Smooth muscle cell of the brain vasculature (primary cell): ENCODE data around the gene METTL25B.
"Not testable (repeated sequence)": the region's sequence is repeated elsewhere in the genome, so short reads cannot be mapped to it uniquely, and the experiment has no call there.

Experiments used
- DNase-seq: peaks from one replicate; pipeline ENCODE4 v3.0.0-alpha.2; 2012; ENCODE audit warnings: low read depth, low spot score

METTL25B gene

GRCh38 chr1:156748670-156749418 is 20.6 kb downstream of the METTL25B start:
- DNase-seq, result no peak

- DNase-seq, result no peak
These were observed 21.3 kb downstream of the METTL25B start for GRCh38 chr1:156749419-156750118.

DNA sequence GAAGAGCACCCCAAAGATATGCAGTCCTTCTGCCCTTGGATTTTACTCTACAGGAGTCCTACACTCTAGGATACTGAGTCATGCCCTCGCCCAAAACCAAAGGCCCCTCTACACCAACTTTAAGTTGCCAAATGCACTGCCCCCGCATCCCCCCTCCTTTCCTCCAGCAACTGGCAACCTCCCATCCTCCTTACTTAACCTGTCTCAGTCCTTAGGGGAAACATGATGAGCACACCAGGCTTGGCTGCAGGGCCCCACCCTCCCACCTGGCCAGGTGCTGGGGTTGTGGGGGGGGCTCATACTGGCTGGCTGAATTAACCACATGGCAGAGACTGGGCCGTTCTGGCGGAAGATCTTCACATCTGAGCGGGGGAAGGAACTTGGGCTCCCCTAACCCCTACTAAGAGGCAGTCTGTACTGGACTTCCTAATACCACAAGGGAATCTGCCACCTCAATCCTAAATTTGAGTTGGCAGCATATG is 22.0 kb downstream of the METTL25B start:
- DNase-seq, result no peak

DNA sequence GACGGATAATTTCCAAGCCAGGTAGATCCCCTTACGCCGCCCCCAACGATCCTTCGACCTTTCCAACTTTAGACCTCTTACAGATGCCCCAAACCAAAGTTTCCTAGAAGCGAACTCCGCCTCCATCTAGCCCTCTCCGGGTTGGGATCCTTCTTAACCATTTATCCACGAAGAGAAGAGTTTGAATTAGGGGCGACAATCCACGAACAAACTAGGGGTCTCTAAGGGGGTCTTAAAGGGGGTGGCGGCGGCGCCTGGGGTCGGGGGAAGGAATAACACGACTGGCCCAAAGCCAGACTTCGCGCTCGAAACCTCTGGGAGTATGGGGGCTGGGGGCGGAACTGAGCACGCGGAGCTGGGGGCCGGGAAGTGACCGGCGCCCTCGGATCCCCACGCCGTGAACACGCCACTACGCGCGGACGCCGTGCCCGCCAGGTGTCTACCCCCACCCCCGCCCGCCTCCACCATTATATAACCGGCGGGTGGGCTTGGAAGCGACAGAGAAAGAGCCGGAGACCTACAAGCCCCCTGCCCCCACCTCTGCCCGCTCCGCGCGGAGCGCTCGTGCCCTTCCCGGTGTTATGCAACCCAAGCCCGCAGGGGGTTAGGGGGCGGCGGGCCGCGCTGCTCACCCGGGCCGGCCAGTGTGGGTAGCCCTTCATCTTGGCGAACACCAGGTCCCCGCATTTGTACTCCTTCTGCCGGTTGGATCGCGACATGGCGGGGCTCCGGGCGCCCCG is 22.6 kb downstream of the METTL25B start:
- no peak for DNase-seq

GRCh38 chr1:156751451-156751756 is 23.1 kb downstream of the METTL25B start, which contains the start of gene HDGF:
TSS of gene HDGF (minus strand) at chr1:156751675. CDS start at chr1:156751429, 246 bp downstream.
- no peak for DNase-seq

DNA sequence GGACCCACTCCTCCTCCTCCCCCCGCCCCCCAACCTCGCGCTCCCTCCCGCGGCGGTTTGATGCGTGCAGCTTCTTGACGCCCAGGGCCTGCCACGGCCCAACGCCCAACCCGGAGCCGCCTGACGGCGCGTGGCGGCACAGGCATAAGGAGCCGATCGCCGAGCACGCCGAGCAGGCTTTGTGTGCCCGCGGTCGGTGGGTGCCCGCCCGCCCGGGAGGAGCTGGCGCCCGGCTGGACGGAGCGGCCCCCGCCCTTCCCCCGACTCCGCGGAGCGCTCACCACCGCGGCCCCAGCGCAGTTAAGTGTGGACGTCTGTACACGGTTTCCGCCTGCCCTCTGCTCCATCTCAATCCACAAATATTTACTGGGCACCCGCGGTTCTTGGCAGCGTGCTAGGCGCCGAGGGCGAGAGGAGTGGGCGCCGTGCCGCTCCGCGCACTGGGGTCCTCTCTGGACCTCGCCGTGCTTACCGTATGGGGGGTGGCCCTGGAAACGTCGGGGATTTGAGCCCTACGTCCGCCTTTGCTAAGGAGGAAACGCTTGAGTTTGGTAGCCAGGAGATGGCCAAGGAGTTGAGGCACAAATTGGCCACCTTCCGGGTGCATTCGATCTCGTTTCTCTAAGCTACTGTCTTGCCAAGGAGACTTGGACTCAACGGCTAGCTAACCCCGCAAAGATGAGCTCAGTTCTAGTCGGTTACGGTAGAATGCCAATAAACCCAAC is 23.6 kb downstream of the METTL25B start:
- DNase-seq, result peak; percentile 95

DNA sequence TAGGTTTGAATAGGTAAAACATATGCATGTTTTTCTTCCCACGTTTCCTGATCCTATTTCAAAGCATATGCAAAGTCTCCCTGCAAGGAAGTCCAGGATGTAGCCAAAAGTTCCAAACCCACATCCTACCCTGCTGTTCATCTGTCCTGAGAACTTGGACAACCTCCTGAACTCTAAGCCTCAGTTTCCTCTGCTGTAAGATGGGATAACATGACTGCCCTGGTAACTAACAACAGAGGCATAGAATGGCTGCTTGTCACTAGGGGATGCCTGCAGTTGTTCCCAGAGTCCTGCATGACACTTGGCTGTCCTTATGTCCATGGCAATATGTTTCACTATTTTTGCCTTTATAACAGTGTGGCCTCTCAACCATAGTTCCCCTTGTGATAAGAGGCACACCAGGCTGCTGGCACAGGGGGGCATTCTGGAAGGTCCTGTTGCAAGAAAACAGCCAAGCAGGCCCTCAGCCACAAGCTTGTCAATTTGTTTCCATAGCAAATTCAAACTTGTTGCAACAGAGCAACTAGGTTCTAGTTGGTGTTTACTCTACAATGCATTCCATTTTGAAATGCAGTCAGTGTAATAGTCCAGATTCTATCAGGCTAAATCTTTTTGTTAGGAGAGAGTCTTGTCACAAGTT is 24.7 kb downstream of the METTL25B start:
- no peak for DNase-seq

- DNase-seq, result no peak
These were observed 25.9 kb downstream of the METTL25B start for GRCh38 chr1:156754219-156754618.

- no peak for DNase-seq
These were observed 27.3 kb downstream of the METTL25B start for GRCh38 chr1:156755527-156755950.

GRCh38 chr1:156756355-156756754 is 28.1 kb downstream of the METTL25B start:
- DNase-seq, result no peak

- DNase-seq, result not testable (repeated sequence)
These were observed 29.4 kb downstream of the METTL25B start for GRCh38 chr1:156757572-156758253.

GRCh38 chr1:156760092-156760795 is 32.0 kb downstream of the METTL25B start:
- no peak for DNase-seq

GRCh38 chr1:156760796-156761104 is 32.5 kb downstream of the METTL25B start:
- DNase-seq, result no peak

- DNase-seq, result not testable (repeated sequence)
These were observed 36.9 kb downstream of the METTL25B start for GRCh38 chr1:156765136-156765535.

- no peak for DNase-seq
These were observed 37.4 kb downstream of the METTL25B start for GRCh38 chr1:156765666-156766065.

DNA sequence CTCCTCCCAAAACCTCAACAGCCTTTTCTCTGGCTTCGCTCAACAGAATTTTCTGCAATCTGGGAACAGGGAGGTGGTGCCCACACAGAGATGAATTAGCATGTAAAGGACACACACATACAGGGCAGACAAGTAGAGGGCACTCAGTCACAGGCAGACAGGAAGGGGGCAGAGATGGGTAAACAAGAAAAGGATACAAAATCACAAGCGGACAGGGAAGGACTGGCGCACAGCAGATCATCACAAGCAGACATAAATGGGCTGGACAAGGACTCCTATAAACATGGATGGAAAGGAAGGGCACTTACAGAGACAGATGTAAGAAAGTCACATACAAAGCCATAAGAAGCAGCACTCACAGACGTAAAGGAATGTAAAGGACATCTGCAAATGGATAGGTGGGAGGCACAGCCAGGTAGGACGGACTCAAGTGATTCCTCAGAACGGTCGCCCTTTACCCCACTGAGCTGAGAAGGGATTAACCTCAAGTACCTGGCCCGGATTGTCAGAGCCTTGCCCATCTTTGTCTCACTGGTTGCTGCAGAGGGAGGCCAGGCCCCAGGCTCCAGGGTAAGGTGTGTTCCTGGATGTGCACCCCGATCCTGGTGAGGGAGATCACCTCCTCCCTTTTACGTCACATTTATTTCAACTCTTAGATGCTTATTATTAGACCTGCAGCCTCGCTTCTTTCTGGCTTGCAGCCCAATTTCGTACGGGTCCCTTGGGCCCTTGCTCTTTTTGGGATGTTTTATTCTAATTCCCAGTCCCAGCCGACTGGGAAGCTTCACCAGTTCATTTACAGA is 38.2 kb downstream of the METTL25B start:
- DNase-seq, result no peak

DNA sequence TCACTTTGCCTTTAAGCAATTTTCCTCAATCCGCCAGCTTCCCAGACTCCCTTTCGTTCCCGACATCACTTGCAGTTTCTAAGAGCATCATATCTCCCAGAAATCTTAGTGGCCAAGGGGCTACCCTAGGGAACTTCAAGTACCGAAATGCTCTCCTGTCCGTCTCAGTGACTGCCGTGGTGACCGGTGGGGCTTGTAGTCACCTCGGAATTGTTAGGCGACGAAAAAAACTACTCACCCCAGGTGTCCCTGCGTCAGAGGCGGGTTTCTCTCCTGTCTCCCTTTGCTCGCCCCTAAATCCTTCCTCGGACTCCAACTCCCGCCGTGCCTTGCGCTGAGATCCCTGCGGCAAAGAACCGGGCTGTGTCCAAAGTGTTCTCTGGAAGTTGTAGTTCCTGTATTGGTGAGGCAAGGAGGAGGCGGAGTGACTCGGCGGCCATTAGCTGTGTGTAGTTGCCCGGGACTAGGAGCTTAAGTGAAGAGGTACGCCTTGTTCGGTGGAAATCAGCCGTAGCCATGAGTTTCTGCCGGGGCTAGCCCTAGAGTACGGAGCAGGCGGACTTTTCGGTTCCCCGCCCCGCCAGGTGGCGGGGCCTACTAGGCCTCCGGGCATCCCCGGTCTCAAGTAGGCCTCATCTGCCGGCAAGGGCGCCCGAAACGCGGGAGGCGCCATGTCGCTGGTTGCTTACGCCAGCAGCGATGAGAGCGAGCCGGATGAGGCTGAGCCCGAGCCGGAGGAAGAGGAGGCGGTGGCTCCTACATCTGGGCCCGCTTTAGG is 39.0 kb downstream of the METTL25B start, which contains the start of gene PRCC:
PRCC (plus strand) TSS at position 435 of the 778 bp plus-strand sequence; CDS start at position 672, 237 bp downstream.
- peak; percentile 100 for DNase-seq

DNA sequence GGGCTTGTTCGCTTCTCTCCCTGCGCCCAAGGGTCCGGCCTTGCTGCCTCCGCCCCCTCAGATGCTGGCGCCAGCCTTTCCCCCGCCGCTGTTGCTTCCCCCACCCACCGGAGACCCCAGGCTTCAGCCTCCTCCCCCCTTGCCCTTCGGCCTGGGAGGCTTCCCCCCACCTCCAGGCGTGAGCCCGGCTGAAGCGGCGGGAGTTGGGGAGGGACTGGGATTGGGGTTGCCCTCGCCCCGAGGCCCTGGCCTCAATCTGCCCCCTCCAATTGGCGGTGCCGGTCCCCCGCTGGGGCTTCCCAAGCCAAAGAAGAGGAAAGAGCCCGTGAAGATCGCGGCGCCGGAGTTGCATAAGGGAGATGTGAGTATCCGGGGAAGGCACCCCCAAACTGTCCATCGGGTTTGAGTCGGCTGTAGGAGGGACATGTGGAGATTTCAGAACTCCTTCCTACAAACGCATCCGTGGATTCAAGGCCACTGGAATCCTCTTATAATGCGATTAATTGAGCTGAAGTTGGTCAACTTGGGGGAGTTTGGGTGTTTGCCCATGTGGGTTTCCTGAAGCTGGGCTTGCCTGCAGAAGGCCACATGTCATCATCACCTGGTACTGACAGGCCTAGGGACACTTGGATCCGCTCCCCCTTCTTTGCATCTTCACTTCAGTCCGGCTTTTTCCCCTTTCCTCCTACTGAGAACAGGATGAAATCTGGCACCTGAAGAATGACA is 39.8 kb downstream of the METTL25B start:
- no peak for DNase-seq
